ENCODE measurements around the gene MYH9.
A peak's percentile ranks its signal among the peaks of the same experiment; 100 is the strongest.

MYH9 gene

GRCh38 chr22:36369004-36369921 is 18.5 kb downstream of the MYH9 start:
- Mint-ChIP-seq H3K36me3 (peaks cover 5% of the 10 kb centered on the region), H3K9me3 (ENCODE audit: low read depth) (no peaks in the 10 kb centered on the region), H3K27me3 (no peaks in the 10 kb centered on the region), H3K27ac (peak overlapping the region; percentile 98), H3K4me3 (peak overlapping the region; percentile 90), H3K4me1 (ENCODE audit: low read depth) (peaks cover 97% of the 10 kb centered on the region)

GRCh38 chr22:36368359-36368983 is 19.3 kb downstream of the MYH9 start:
- H3K27ac Mint-ChIP-seq = peak overlapping the region; percentile 98
- H3K36me3 Mint-ChIP-seq = peaks cover 5% of the 10 kb centered on the region
- H3K9me3 Mint-ChIP-seq (ENCODE audit: low read depth) = no peaks in the 10 kb centered on the region
- peaks cover 97% of the 10 kb centered on the region for H3K4me1 Mint-ChIP-seq (ENCODE audit: low read depth)
- peak overlapping the region; percentile 90 for H3K4me3 Mint-ChIP-seq
- no peaks in the 10 kb centered on the region for H3K27me3 Mint-ChIP-seq

GRCh38 chr22:36367479-36367878 is 20.3 kb downstream of the MYH9 start:
- Mint-ChIP-seq H3K27me3 (no peaks in the 10 kb centered on the region), H3K9me3 (ENCODE audit: low read depth) (no peaks in the 10 kb centered on the region), H3K4me3 (peak overlapping the region; percentile 90), H3K36me3 (peaks cover 5% of the 10 kb centered on the region), H3K27ac (peak overlapping the region; percentile 96), H3K4me1 (ENCODE audit: low read depth) (peaks cover 97% of the 10 kb centered on the region)

GRCh38 chr22:36367066-36367465 is 20.7 kb downstream of the MYH9 start:
- Mint-ChIP-seq H3K27me3 (no peaks in the 10 kb centered on the region), H3K4me1 (ENCODE audit: low read depth) (peaks cover 97% of the 10 kb centered on the region), H3K4me3 (peak overlapping the region; percentile 90), H3K9me3 (ENCODE audit: low read depth) (no peaks in the 10 kb centered on the region), H3K27ac (peak overlapping the region; percentile 96), H3K36me3 (peaks cover 5% of the 10 kb centered on the region)

GRCh38 chr22:36366291-36366708 is 21.5 kb downstream of the MYH9 start:
- peaks cover 97% of the 10 kb centered on the region for H3K4me1 Mint-ChIP-seq (ENCODE audit: low read depth)
- peak overlapping the region; percentile 96 for H3K27ac Mint-ChIP-seq
- H3K36me3 Mint-ChIP-seq = peaks cover 5% of the 10 kb centered on the region
- H3K27me3 Mint-ChIP-seq = no peaks in the 10 kb centered on the region
- peak overlapping the region; percentile 90 for H3K4me3 Mint-ChIP-seq
- no peaks in the 10 kb centered on the region for H3K9me3 Mint-ChIP-seq (ENCODE audit: low read depth)

GRCh38 chr22:36365020-36365411 is 22.8 kb downstream of the MYH9 start:
- Mint-ChIP-seq H3K4me3 (peak overlapping the region; percentile 84), H3K27me3 (no peaks in the 10 kb centered on the region), H3K36me3 (peaks cover 5% of the 10 kb centered on the region), H3K9me3 (ENCODE audit: low read depth) (no peaks in the 10 kb centered on the region), H3K4me1 (ENCODE audit: low read depth) (peaks cover 96% of the 10 kb centered on the region), H3K27ac (peak overlapping the region; percentile 96)

GRCh38 chr22:36364255-36365019 is 23.3 kb downstream of the MYH9 start:
- peaks cover 96% of the 10 kb centered on the region for H3K4me1 Mint-ChIP-seq (ENCODE audit: low read depth)
- peak overlapping the region; percentile 84 for H3K4me3 Mint-ChIP-seq
- H3K9me3 Mint-ChIP-seq (ENCODE audit: low read depth) = no peaks in the 10 kb centered on the region
- H3K27me3 Mint-ChIP-seq = no peaks in the 10 kb centered on the region
- H3K27ac Mint-ChIP-seq = peak overlapping the region; percentile 96
- peaks cover 5% of the 10 kb centered on the region for H3K36me3 Mint-ChIP-seq

- no peaks in the 10 kb centered on the region for H3K9me3 Mint-ChIP-seq (ENCODE audit: low read depth)
- H3K4me1 Mint-ChIP-seq (ENCODE audit: low read depth) = peaks cover 97% of the 10 kb centered on the region
- peaks cover 9% of the 10 kb centered on the region for H3K36me3 Mint-ChIP-seq
- no peaks in the 10 kb centered on the region for H3K27me3 Mint-ChIP-seq
- H3K27ac Mint-ChIP-seq = peak overlapping the region; percentile 96
- H3K4me3 Mint-ChIP-seq = peak overlapping the region; percentile 84
These were observed 24.3 kb downstream of the MYH9 start for GRCh38 chr22:36363349-36363981.

GRCh38 chr22:36362932-36363331 is 24.8 kb downstream of the MYH9 start:
- H3K27me3 Mint-ChIP-seq = no peaks in the 10 kb centered on the region
- H3K4me1 Mint-ChIP-seq (ENCODE audit: low read depth) = peaks cover 95% of the 10 kb centered on the region
- peak overlapping the region; percentile 96 for H3K27ac Mint-ChIP-seq
- H3K4me3 Mint-ChIP-seq = peak overlapping the region; percentile 84
- peaks cover 9% of the 10 kb centered on the region for H3K36me3 Mint-ChIP-seq
- no peaks in the 10 kb centered on the region for H3K9me3 Mint-ChIP-seq (ENCODE audit: low read depth)

GRCh38 chr22:36362075-36362474 is 25.7 kb downstream of the MYH9 start:
- H3K4me3 Mint-ChIP-seq = peak overlapping the region; percentile 84
- peaks cover 9% of the 10 kb centered on the region for H3K36me3 Mint-ChIP-seq

GRCh38 chr22:36360871-36361383 is 26.8 kb downstream of the MYH9 start:
- Mint-ChIP-seq H3K36me3 (peaks cover 9% of the 10 kb centered on the region), H3K4me3 (peak overlapping the region; percentile 79), H3K27me3 (no peaks in the 10 kb centered on the region), H3K4me1 (ENCODE audit: low read depth) (peaks cover 95% of the 10 kb centered on the region), H3K27ac (peak overlapping the region; percentile 96), H3K9me3 (ENCODE audit: low read depth) (no peaks in the 10 kb centered on the region)

More at GRCh38 chr22:36362075-36362474, 25.7 kb downstream of the MYH9 start:
- Mint-ChIP-seq H3K27me3 (no peaks in the 10 kb centered on the region), H3K4me1 (ENCODE audit: low read depth) (peaks cover 95% of the 10 kb centered on the region), H3K27ac (peak overlapping the region; percentile 96), H3K9me3 (ENCODE audit: low read depth) (no peaks in the 10 kb centered on the region)

GRCh38 chr22:36360011-36360410 is 27.8 kb downstream of the MYH9 start:
- Mint-ChIP-seq H3K9me3 (ENCODE audit: low read depth) (no peaks in the 10 kb centered on the region), H3K4me1 (ENCODE audit: low read depth) (peaks cover 97% of the 10 kb centered on the region), H3K27ac (peak overlapping the region; percentile 96), H3K27me3 (no peaks in the 10 kb centered on the region), H3K36me3 (peaks cover 13% of the 10 kb centered on the region), H3K4me3 (peak overlapping the region; percentile 79)

- Mint-ChIP-seq H3K36me3 (peaks cover 13% of the 10 kb centered on the region), H3K4me3 (peak overlapping the region; percentile 87), H3K27me3 (no peaks in the 10 kb centered on the region)
These were observed 28.2 kb downstream of the MYH9 start for GRCh38 chr22:36359470-36359996.

More at GRCh38 chr22:36359470-36359996, 28.2 kb downstream of the MYH9 start:
- peak overlapping the region; percentile 94 for H3K27ac Mint-ChIP-seq
- H3K4me1 Mint-ChIP-seq (ENCODE audit: low read depth) = peaks cover 97% of the 10 kb centered on the region
- H3K9me3 Mint-ChIP-seq (ENCODE audit: low read depth) = no peaks in the 10 kb centered on the region

All from activated naive CD8-positive, alpha-beta T cell (primary cell).